Stimulated activated CD8-positive, alpha-beta memory T cell treated with anti-CD3 and anti-CD28 coated beads, Interleukin-12 subunit alpha, Interleukin-12 subunit beta, amount 100 ng/mL, for 1 hour (primary cell): ENCODE results near the gene TOGARAM1.

Experiments used
- DNase-seq: peaks from one replicate; pipeline ENCODE4 v3.0.0-alpha.2; 2020; ENCODE audit warnings: low read depth

Gene TOGARAM1

GRCh38 chr14:44961554-44962333, at the start of gene TOGARAM1, which contains the start of gene KLHL28:
Gene TOGARAM1 (plus strand): TSS chr14:44962190. CDS start chr14:44962422, 232 bp downstream.
Gene KLHL28 (minus strand): TSS chr14:44961947. CDS start chr14:44945928, 16,019 bp downstream.
- peak; percentile 94 for DNase-seq

GRCh38 chr14:44914849-44915248, 47.1 kb upstream of the TOGARAM1 start:
- no peak for DNase-seq

GRCh38 chr14:44928793-44929192, 33.2 kb upstream of the TOGARAM1 start:
- no peak for DNase-seq

GRCh38 chr14:44935155-44935554, 26.8 kb upstream of the TOGARAM1 start:
- DNase-seq = no peak

GRCh38 chr14:44937547-44937946, 24.4 kb upstream of the TOGARAM1 start:
- DNase-seq = no peak

- no peak for DNase-seq
Observed at GRCh38 chr14:44940211-44940610, 21.8 kb upstream of the TOGARAM1 start.

- DNase-seq = no peak
Observed at GRCh38 chr14:44940944-44941343, 21.0 kb upstream of the TOGARAM1 start.

GRCh38 chr14:44941591-44941990, 20.4 kb upstream of the TOGARAM1 start:
- no peak for DNase-seq

- DNase-seq = no peak
Observed at GRCh38 chr14:44942436-44942835, 19.6 kb upstream of the TOGARAM1 start.

- DNase-seq = no peak
Observed at GRCh38 chr14:44944107-44944506, 17.9 kb upstream of the TOGARAM1 start.

GRCh38 chr14:44945264-44945663, 16.7 kb upstream of the TOGARAM1 start:
- DNase-seq = no peak

GRCh38 chr14:44951051-44951450, 10.9 kb upstream of the TOGARAM1 start:
- no peak for DNase-seq

GRCh38 chr14:44952391-44953110, 9.4 kb upstream of the TOGARAM1 start:
- DNase-seq = no peak

GRCh38 chr14:44954750-44955149, 7.2 kb upstream of the TOGARAM1 start:
- no peak for DNase-seq

GRCh38 chr14:44955528-44955927, 6.5 kb upstream of the TOGARAM1 start:
- no peak for DNase-seq

- DNase-seq = no peak
Observed at GRCh38 chr14:44956866-44957265, 5.1 kb upstream of the TOGARAM1 start.

- DNase-seq = no peak
Observed at GRCh38 chr14:44959538-44959937, 2.5 kb upstream of the TOGARAM1 start.

- DNase-seq = no peak
Observed at GRCh38 chr14:44960146-44960545, 1.8 kb upstream of the TOGARAM1 start.

GRCh38 chr14:44960646-44961045, 1.3 kb upstream of the TOGARAM1 start:
- no peak for DNase-seq

- DNase-seq = peak; percentile 34
Observed at GRCh38 chr14:44961151-44961553, 838 bp upstream of the TOGARAM1 start.

- DNase-seq = peak; percentile 3
Observed at GRCh38 chr14:44962334-44963043, 499 bp downstream of the TOGARAM1 start.

- no peak for DNase-seq
Observed at GRCh38 chr14:44963044-44963528, 1.1 kb downstream of the TOGARAM1 start.
